ENCODE results near the gene SAMD4B.

Gene SAMD4B

DNA sequence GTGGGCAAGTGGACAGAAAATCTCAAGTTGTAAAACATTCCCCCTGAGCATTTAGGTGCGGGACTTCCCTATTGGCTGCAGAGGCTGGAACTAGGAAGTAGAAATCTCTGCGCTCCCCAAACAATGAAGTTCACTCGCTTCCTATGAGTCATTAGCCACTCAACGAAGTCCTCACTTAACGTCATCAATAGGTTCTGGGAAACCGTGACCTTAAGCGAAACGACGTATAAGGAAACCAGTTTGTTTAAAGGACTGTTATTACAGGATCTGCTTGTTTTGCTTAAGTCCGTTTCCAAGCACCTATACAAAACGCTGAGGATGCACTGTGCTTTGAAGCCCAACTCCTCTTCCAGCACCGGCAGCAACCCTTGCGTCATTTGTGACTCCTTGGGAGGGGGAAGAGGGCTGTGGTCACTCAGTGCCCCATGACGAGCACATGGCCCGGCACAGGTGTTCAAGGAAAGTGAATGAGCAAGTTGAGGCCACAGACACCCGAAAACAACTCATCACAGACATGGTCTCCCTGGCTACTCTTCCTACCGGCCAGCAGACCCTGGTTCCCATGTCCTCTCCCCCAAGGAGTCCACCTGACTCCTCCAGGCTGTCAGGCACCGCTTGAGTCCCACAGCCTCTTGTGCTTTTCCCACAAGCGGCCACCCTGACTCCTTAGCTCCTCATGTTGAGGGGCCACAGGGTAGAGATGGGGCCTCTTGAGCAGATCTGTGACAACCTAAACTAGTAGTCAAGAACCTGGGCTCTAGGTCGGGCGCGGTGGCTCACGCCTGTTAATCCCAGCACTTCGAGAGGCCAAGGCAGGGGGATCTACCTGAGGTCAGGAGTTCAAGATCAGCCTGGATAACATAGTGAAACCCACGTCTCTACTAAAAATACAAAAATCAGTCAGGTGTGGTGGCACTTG is 88.7 kb downstream of the SAMD4B start:
- DNase-seq, result peak; percentile 13

DNA sequence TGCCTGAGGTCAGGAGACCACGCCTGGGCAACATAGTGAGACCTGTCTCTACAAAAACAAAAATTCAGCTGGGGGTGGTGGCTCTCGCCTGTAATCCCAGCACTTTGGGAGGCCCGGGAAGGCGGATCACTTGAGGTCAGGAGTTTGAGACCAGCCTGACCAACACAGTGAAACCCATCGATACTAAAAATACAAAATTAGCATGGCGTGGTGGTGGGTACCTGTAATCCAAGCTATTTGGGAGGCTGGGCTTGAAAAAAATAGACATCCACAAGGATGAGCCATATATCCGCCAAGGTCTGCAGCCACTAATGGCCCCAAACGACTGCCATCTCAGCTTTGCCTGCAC is 90.4 kb downstream of the SAMD4B start:
- DNase-seq, result no peak

DNA sequence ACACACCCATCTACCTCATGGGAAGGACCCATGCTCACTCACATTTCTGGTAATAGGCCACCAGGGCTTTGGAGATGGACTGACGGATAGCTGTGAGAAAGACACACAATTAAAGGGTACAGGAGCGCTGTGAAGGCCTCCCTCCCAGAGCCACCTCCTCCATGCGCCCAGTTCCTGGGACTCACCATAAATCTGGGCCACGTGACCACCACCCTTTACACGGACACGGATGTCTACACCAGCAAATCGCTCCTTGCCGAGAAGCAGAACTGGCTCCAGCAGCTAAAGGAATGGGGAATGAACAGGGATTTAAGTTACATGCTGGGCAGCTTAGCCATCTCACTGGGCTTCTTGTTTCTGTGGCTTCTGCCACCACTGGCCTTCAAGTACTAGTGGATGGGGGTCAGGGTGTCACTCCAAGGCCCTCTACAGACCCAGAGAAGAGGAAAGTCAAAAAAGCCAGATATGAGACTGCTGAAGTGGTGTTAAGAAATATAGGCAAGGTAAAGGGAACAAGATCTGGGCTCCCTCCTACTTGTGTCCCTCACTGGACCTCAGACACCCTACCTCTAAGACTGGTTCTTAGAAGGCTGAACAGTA is 91.4 kb downstream of the SAMD4B start:
- DNase-seq, result no peak

DNA sequence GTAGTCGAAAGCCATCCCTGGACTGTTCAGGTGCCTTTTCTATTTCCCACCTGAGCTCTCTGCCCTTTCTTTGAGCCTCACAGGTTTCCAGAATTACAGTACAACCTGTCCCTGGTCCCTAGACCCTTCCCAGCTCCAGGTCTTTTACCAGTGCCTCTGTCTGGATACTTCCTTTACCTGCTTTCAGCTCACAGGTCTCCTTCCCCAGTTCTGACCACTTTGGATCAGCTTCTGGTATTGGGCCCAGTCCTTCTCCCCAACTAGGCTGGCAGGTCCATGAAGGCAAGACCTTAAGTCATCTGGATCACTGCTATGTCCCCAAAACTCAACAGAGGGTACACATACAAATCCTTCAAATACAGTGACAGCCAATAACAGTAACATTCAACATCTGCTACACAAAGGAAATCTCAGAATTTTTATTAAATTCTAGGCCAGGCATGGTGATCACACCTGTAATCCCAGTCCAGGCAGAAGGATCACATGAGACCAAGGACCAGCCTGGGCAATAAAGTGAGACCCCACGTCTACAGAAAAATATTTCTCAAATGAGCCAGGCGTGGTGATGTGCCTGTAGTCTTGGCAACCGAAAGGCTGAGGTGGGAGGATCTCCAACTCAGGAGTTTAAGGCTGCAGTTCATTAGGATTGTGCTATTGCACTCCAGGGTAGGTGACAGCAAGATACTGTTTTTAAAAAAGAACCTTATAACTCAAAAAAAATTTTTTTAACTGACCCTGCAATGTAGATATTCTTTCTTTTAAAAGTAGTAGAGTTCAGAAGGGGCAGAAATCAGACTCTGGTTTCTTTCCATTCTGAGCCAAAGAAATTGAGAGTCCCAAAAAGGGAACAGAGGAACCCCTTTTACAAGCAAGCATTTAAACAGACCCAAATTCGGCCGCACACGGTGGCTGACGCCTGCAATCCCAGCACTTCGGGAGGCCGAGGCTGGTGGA is 92.2 kb downstream of the SAMD4B start:
- DNase-seq, result no peak

All from eye (tissue), 1 donor.